Thyroid gland (tissue), 4 donors: ENCODE results near the gene ADGRF4. TPM values are rescaled to one million over a fixed set of nuclear protein-coding genes. Genes with fewer than 3 reads are reported as not detected.

Experiments
- DNase-seq, 2 donors: peaks; one replicate each; pipeline ENCODE4 v3.0.0-alpha.2; 2019
- H3K27ac ChIP-seq, 3 donors: fragments of 200-600 bp; sonication (generic); 1 replicate in 2 of 3; 2 replicates in 1 of 3; pipeline ENCODE4 v1.5.1; 2016 to 2019; ENCODE audit warnings: mild to moderate bottlenecking in 1 of 3, moderate library complexity in 1 of 3
- H3K27me3 ChIP-seq: fragments of 200-600 bp; sonication (generic); one replicate; pipeline ENCODE4 v1.5.1; 2019
- H3K36me3 ChIP-seq, 2 donors: fragments of 200-600 bp; sonication (generic); one replicate each; pipeline ENCODE4 v1.5.1; 2016 to 2019
- H3K4me1 ChIP-seq, 2 donors: fragments of 200-600 bp; sonication (generic); one replicate each; pipeline ENCODE4 v1.5.1; 2017 to 2019
- H3K4me3 ChIP-seq, 3 donors: fragments of 200-600 bp; sonication (generic); replicated peaks in 1 of 3; 1 replicate in 2 of 3; 2 replicates in 1 of 3; pipeline ENCODE4 v1.5.1; 2016; ENCODE audit warnings: mild to moderate bottlenecking in 1 of 3
- H3K9me3 ChIP-seq: fragments of 200-600 bp; sonication (generic); one replicate; pipeline ENCODE4 v1.5.1; 2017
- POLR2A ChIP-seq, 2 donors: fragments of 450-650 bp; IDR thresholded peaks; one replicate each; pipeline ENCODE4 v1.6.1; 2017; ENCODE audit warnings: antibody characterized with exemption in 2 of 2, mild to moderate bottlenecking in 2 of 2, moderate library complexity in 1 of 2
- WGBS, 2 donors: methylation state at CpG; one replicate each; pipeline ENCODE4 v1.1.5; 2017; 5-methylcytosine and 5-hydroxymethylcytosine counted together
- intact Hi-C: fragments of 100-400 bp; cut with DNase I; formaldehyde crosslinking; loops from one replicate; pipeline ENCODE4 v1.15.1; 2023
- total RNA-seq, 4 donors: library from RNA; depleted of rRNA; stranded (reverse); fragments of >200 nt; gene quantifications; one replicate each; pipeline ENCODE4 v1.2.3, GENCODE V29; 2016
- TF ChIP-seq, protein P1 (sequence below), 6 experiments: fragments of 200-600 bp in 3 of 6; fragments of 450-650 bp in 3 of 6; sonication (generic) in 3 of 6; IDR thresholded peaks; one replicate each; pipeline ENCODE4 v1.5.1; 2016 to 2019; ENCODE audit warnings: antibody characterized with exemption in 6 of 6, mild to moderate bottlenecking in 2 of 6, inconsistent platforms in 1 of 6, moderate library complexity in 1 of 6

Gene ADGRF4
- total RNA-seq, 4 donors from 2014 or later = 0.13 TPM; not detected in 3

DNA sequence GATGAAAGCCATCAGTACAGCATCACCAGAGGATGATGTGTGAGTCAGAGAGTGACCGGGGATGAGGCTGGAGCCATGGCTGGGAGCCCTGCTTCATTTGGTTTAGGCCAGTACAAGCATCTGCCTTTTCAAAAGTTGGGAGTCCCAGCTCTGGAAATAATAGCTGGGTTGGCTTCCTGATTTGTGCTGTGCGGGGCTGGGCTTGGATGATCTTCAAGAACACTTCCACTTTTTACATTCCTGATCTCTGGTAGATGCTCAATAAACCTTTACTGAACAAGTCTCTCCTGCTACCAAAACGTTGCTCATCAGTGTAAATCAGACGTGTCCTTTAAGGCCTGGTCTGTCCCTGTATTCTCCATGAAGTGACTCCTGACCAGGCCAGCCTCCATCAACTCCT, 44.1 kb upstream of the ADGRF4 start:
- TF ChIP-seq, protein P1, sequence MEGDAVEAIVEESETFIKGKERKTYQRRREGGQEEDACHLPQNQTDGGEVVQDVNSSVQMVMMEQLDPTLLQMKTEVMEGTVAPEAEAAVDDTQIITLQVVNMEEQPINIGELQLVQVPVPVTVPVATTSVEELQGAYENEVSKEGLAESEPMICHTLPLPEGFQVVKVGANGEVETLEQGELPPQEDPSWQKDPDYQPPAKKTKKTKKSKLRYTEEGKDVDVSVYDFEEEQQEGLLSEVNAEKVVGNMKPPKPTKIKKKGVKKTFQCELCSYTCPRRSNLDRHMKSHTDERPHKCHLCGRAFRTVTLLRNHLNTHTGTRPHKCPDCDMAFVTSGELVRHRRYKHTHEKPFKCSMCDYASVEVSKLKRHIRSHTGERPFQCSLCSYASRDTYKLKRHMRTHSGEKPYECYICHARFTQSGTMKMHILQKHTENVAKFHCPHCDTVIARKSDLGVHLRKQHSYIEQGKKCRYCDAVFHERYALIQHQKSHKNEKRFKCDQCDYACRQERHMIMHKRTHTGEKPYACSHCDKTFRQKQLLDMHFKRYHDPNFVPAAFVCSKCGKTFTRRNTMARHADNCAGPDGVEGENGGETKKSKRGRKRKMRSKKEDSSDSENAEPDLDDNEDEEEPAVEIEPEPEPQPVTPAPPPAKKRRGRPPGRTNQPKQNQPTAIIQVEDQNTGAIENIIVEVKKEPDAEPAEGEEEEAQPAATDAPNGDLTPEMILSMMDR (IDR thresholded peaks at IDR 0.05) = no peak
- no peak for TF ChIP-seq POLR2A (IDR thresholded peaks at IDR 0.05)
- intact Hi-C loops = no loop called here
- no peaks in the 10 kb centered on the region for H3K36me3 ChIP-seq
- no peak for DNase-seq
- no peaks in the 10 kb centered on the region for H3K4me1 ChIP-seq
- WGBS, 2 donors = 82 to 89% methylated on average over 4 of the region's 4 CpGs
- H3K27me3 ChIP-seq = no peaks in the 10 kb centered on the region
- no peak overlapping the region for H3K27ac ChIP-seq
- no peaks in the 10 kb centered on the region for H3K9me3 ChIP-seq
- H3K4me3 ChIP-seq = no peak overlapping the region

GRCh38 chr6:47655719-47656595, 42.4 kb upstream of the ADGRF4 start:
- Histone ChIP-seq H3K36me3 (no peaks in the 10 kb centered on the region), H3K9me3 (no peaks in the 10 kb centered on the region), H3K27me3 (no peaks in the 10 kb centered on the region), H3K4me1 (no peaks in the 10 kb centered on the region), H3K27ac (no peak overlapping the region), H3K4me3 (no peak overlapping the region)
- no peak for DNase-seq
- TF ChIP-seq, protein P1 (IDR thresholded peaks at IDR 0.05) = no peak
- TF ChIP-seq POLR2A (IDR thresholded peaks at IDR 0.05) = no peak
- intact Hi-C loops = no loop called here
- WGBS, 2 donors = 71 to 83% methylated on average over 7 of the region's 7 CpGs

GRCh38 chr6:47661960-47662359, 36.4 kb upstream of the ADGRF4 start:
- Histone ChIP-seq H3K4me1 (no peaks in the 10 kb centered on the region), H3K27ac (no peak overlapping the region), H3K36me3 (no peaks in the 10 kb centered on the region), H3K4me3 (no peak overlapping the region), H3K27me3 (peaks cover 3% of the 10 kb centered on the region), H3K9me3 (no peaks in the 10 kb centered on the region)
- whole genome bisulfite sequencing, 2 donors = 82 to 92% methylated on average over 5 of the region's 5 CpGs
- intact Hi-C loops = no loop called here
- no peak for DNase-seq
- no peak for TF ChIP-seq POLR2A (IDR thresholded peaks at IDR 0.05)
- TF ChIP-seq, protein P1 (IDR thresholded peaks at IDR 0.05) = no peak

- intact Hi-C loops = no loop called here
- 79 to 87% methylated on average over 13 of the region's 13 CpGs for WGBS, 2 donors
Measured at GRCh38 chr6:47663462-47664216, 34.7 kb upstream of the ADGRF4 start.

More at GRCh38 chr6:47663462-47664216, 34.7 kb upstream of the ADGRF4 start:
- no peaks in the 10 kb centered on the region for H3K36me3 ChIP-seq
- H3K4me1 ChIP-seq = no peaks in the 10 kb centered on the region
- no peak for DNase-seq
- no peaks in the 10 kb centered on the region for H3K9me3 ChIP-seq
- peaks cover 3% of the 10 kb centered on the region for H3K27me3 ChIP-seq
- no peak overlapping the region for H3K4me3 ChIP-seq
- no peak overlapping the region for H3K27ac ChIP-seq
- TF ChIP-seq, protein P1 (IDR thresholded peaks at IDR 0.05) = no peak
- no peak for TF ChIP-seq POLR2A (IDR thresholded peaks at IDR 0.05)
